ENCODE measurements around the gene DNAH17. TPM values are rescaled to one million over a fixed set of nuclear protein-coding genes. Genes with fewer than 3 reads are reported as not detected.

The DNAH17 gene
- total and polyA plus RNA-seq, 2 donors (not counting 1 experiment from before 2014, with no cell fraction given) = 0.01 to 0.12 TPM

DNA sequence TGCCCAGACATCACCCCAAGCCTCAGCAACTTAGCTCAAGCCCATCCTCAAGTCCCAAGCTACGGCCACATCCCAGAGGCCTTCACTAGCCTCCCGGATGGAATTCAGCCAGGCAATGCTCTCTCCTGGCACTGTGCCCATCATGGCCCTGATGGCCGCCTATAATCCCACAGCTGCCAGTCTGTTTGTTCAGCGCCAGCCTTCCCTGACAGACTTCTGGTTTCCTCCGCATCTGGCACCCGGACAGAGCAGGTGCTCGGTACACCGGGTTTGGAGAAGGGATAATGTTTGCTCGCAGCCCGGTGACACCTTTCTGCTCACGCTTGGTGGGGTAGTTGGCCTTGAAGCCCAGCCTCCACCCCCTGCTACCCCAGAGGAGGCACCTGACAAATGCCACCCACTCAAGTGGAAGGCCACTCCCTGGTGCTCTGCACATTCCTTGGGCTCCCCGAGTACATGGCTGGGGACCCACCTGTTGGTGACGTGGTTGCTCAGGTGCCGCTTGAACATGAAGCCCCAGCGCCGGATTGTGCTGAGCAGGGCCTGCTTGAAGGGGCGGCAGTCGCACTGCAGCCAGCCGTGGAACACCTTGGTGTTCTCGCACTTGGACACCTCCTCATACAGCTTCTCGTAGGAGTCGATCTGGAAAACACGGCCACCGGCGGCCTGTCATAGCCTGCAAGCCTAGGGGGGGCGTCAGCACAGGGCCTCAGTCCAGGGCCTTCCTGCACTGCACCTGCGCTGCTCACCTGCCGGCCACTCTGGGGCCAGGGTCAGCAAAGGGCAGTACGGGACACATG is 47.1 kb downstream of the DNAH17 start:
- no peaks in the 10 kb centered on the region for H3K9me3 Mint-ChIP-seq (ENCODE audit: insufficient read depth)
- H2AFZ ChIP-seq (ENCODE audit: insufficient read depth, low read depth, low read length, poor library complexity, severe bottlenecking) = no peak overlapping the region
- ATAC-seq (ENCODE audit: low read depth) (no peak), DNase-seq (no peak)
- H3K27ac Mint-ChIP-seq = no peak overlapping the region
- no peak overlapping the region for H3K4me2 ChIP-seq (replicated peaks; ENCODE audit: low read depth, low read length, poor library complexity, severe bottlenecking)
- no peaks in the 10 kb centered on the region for H3K9me3 ChIP-seq (ENCODE audit: control extremely low read depth in 1 of 3, control insufficient read depth in 2 of 3, insufficient read depth in 1 of 3, low read length in 2 of 3)
- H3K4me3 Mint-ChIP-seq = no peak overlapping the region
- no peaks in the 10 kb centered on the region for H3K36me3 ChIP-seq (replicated peaks in 1 of 2; ENCODE audit: control extremely low read depth in 1 of 2, control insufficient read depth in 1 of 2, extremely low read depth in 1 of 2, insufficient read depth in 2 of 2, low read length in 1 of 2)
- 91% methylated on average over 26 of the region's 29 CpGs for WGBS (ENCODE audit: insufficient coverage)
- H3K27me3 ChIP-seq (replicated peaks in 1 of 4; ENCODE audit: control extremely low read depth in 1 of 4, control insufficient read depth in 3 of 4, insufficient read depth in 4 of 4, low read length in 3 of 4) = no peaks in the 10 kb centered on the region
- intact Hi-C loops (cut with micrococcal nuclease) = no loop called here
- TF ChIP-seq CTCF (IDR thresholded peaks at IDR 0.05) (no peak), EZH2 (IDR thresholded peaks at IDR 0.05; ENCODE audit: borderline replicate concordance, insufficient read depth, low read depth, low read length, poor library complexity, severe bottlenecking) (no peak)
- no peaks in the 10 kb centered on the region for H3K79me2 ChIP-seq (ENCODE audit: control insufficient read depth, insufficient read depth, low read length)
- ChIA-PET POLR2A (no interaction called here), CTCF (no interaction called here)
- H3K4me1 Mint-ChIP-seq = no peaks in the 10 kb centered on the region
- no peaks in the 10 kb centered on the region for H3K4me1 ChIP-seq (ENCODE audit: control insufficient read depth in 2 of 2, insufficient read depth in 2 of 2, low read length in 2 of 2)
- no peak overlapping the region for H3K4me3 ChIP-seq (ENCODE audit: control extremely low read depth in 1 of 5, extremely low read depth in 1 of 5, insufficient read depth in 1 of 5, low read depth in 2 of 5, low read length in 4 of 5)
- no peaks in the 10 kb centered on the region for H3K27me3 Mint-ChIP-seq
- no peak overlapping the region for H3K27ac ChIP-seq (ENCODE audit: low read length in 2 of 2)
- H4K20me1 ChIP-seq (ENCODE audit: control insufficient read depth, insufficient read depth, low read length, poor library complexity, severe bottlenecking) = no peaks in the 10 kb centered on the region
- H3K9ac ChIP-seq (ENCODE audit: low read length) = no peak overlapping the region

GRCh38 chr17:78529251-78529650 is 47.9 kb downstream of the DNAH17 start:
- no peak overlapping the region for H3K4me3 Mint-ChIP-seq
- Histone ChIP-seq H3K4me3 (ENCODE audit: control extremely low read depth in 1 of 5, extremely low read depth in 1 of 5, insufficient read depth in 1 of 5, low read depth in 2 of 5, low read length in 4 of 5) (no peak overlapping the region), H3K9me3 (ENCODE audit: control extremely low read depth in 1 of 3, control insufficient read depth in 2 of 3, insufficient read depth in 1 of 3, low read length in 2 of 3) (no peaks in the 10 kb centered on the region), H3K79me2 (ENCODE audit: control insufficient read depth, insufficient read depth, low read length) (no peaks in the 10 kb centered on the region), H2AFZ (ENCODE audit: insufficient read depth, low read depth, low read length, poor library complexity, severe bottlenecking) (no peak overlapping the region), H3K9ac (ENCODE audit: low read length) (no peak overlapping the region), H3K27me3 (replicated peaks in 1 of 4; ENCODE audit: control extremely low read depth in 1 of 4, control insufficient read depth in 3 of 4, insufficient read depth in 4 of 4, low read length in 3 of 4) (no peaks in the 10 kb centered on the region), H4K20me1 (ENCODE audit: control insufficient read depth, insufficient read depth, low read length, poor library complexity, severe bottlenecking) (no peaks in the 10 kb centered on the region), H3K4me1 (ENCODE audit: control insufficient read depth in 2 of 2, insufficient read depth in 2 of 2, low read length in 2 of 2) (no peaks in the 10 kb centered on the region), H3K36me3 (replicated peaks in 1 of 2; ENCODE audit: control extremely low read depth in 1 of 2, control insufficient read depth in 1 of 2, extremely low read depth in 1 of 2, insufficient read depth in 2 of 2, low read length in 1 of 2) (no peaks in the 10 kb centered on the region), H3K4me2 (replicated peaks; ENCODE audit: low read depth, low read length, poor library complexity, severe bottlenecking) (no peak overlapping the region), H3K27ac (ENCODE audit: low read length in 2 of 2) (no peak overlapping the region)
- ChIA-PET POLR2A (no interaction called here), CTCF (no interaction called here)
- intact Hi-C loops (cut with micrococcal nuclease) = no loop called here
- H3K4me1 Mint-ChIP-seq = no peaks in the 10 kb centered on the region
- no peak for ATAC-seq (ENCODE audit: low read depth)
- no peaks in the 10 kb centered on the region for H3K27me3 Mint-ChIP-seq
- DNase-seq = no peak
- H3K27ac Mint-ChIP-seq = no peak overlapping the region
- TF ChIP-seq EZH2 (IDR thresholded peaks at IDR 0.05; ENCODE audit: borderline replicate concordance, insufficient read depth, low read depth, low read length, poor library complexity, severe bottlenecking) (no peak), CTCF (IDR thresholded peaks at IDR 0.05) (no peak)
- WGBS (ENCODE audit: insufficient coverage) = 73% methylated on average over 11 of the region's 11 CpGs
- H3K9me3 Mint-ChIP-seq (ENCODE audit: insufficient read depth) = no peaks in the 10 kb centered on the region
